Medulla oblongata (tissue), 1 donor: ENCODE data around the gene MMRN2.
"Not testable (repeated sequence)": the region's sequence is repeated elsewhere in the genome, so short reads cannot be mapped to it uniquely, and the experiment has no call there.

Experiments
- DNase-seq: peaks from one replicate; pipeline ENCODE4 v3.0.0-alpha.2; 2015; ENCODE audit errors: extremely low spot score

MMRN2 gene

GRCh38 chr10:86941426-86941825 lies 16.0 kb downstream of the MMRN2 start:
- no peak for DNase-seq

GRCh38 chr10:86940677-86941076 lies 16.7 kb downstream of the MMRN2 start:
- DNase-seq = no peak

- DNase-seq = not testable (repeated sequence)
Measured at GRCh38 chr10:86940076-86940475, 17.3 kb downstream of the MMRN2 start.

- no peak for DNase-seq
Measured at GRCh38 chr10:86938260-86938659, 19.2 kb downstream of the MMRN2 start.

GRCh38 chr10:86937502-86938154 lies 19.8 kb downstream of the MMRN2 start:
- no peak for DNase-seq

GRCh38 chr10:86936661-86937501 lies 20.5 kb downstream of the MMRN2 start:
- DNase-seq = no peak

GRCh38 chr10:86934162-86934711 lies 23.2 kb downstream of the MMRN2 start:
- DNase-seq = not testable (repeated sequence)

GRCh38 chr10:86932674-86933073 lies 24.7 kb downstream of the MMRN2 start:
- no peak for DNase-seq

GRCh38 chr10:86931872-86932271 lies 25.5 kb downstream of the MMRN2 start:
- no peak for DNase-seq

GRCh38 chr10:86929468-86930380 lies 27.7 kb downstream of the MMRN2 start:
- peak; percentile 34 for DNase-seq

- no peak for DNase-seq
Measured at GRCh38 chr10:86922553-86922961, 34.9 kb downstream of the MMRN2 start.

- no peak for DNase-seq
Measured at GRCh38 chr10:86918022-86918471, 39.4 kb downstream of the MMRN2 start.

GRCh38 chr10:86914734-86915133 lies 42.7 kb downstream of the MMRN2 start:
- no peak for DNase-seq

GRCh38 chr10:86905429-86905828 lies 52.0 kb downstream of the MMRN2 start:
- peak; percentile 37 for DNase-seq

- no peak for DNase-seq
Measured at GRCh38 chr10:86904600-86904999, 52.8 kb downstream of the MMRN2 start.

GRCh38 chr10:86900955-86901354 lies 56.5 kb downstream of the MMRN2 start:
- peak; percentile 86 for DNase-seq

- peak; percentile 90 for DNase-seq
Measured at GRCh38 chr10:86899670-86900276, 57.6 kb downstream of the MMRN2 start.

- peak; percentile 32 for DNase-seq
Measured at GRCh38 chr10:86899132-86899531, 58.3 kb downstream of the MMRN2 start.

GRCh38 chr10:86898511-86898910 lies 58.9 kb downstream of the MMRN2 start:
- DNase-seq = no peak

GRCh38 chr10:86889997-86890396 lies 67.4 kb downstream of the MMRN2 start:
- DNase-seq = no peak
